IMR-90 (cell line): Measurements from ENCODE around the gene CDH13. TPM values are rescaled to one million over a fixed set of nuclear protein-coding genes. Genes with fewer than 3 reads are reported as not detected.

Experiments used
- ATAC-seq: fragments of 200-7000 bp; cut with Tn5 transposase; 2 replicates; pipeline ENCODE4 v1.9.1; 2020; ENCODE audit warnings: low read depth, mild to moderate bottlenecking, moderate library complexity
- BruUV-seq: library from RNA; stranded (reverse); fragments of 400-500 nt; replicated peaks from 2 replicates; lab custom pipeline; 2021; lab: Mats Ljungman, UMichigan
- CTCF ChIA-PET: fragments of 300-600 bp; formaldehyde crosslinking; extraction: SDS; loops from one replicate; lab custom pipeline; 2021; ENCODE audit warnings: antibody characterized with exemption; lab: Yijun Ruan, JAX
- POLR2A ChIA-PET: fragments of 300-600 bp; sonication (Branson Sonifier 250); formaldehyde crosslinking; loops from one replicate; lab custom pipeline; 2022; ENCODE audit warnings: antibody characterized with exemption; ENCODE audit not compliant: unreplicated experiment; lab: Charles Lee
- DNase-seq: peaks from one replicate; pipeline ENCODE4 v3.0.0; 2013
- H2AFZ ChIP-seq: replicated peaks from 2 replicates; pipeline ENCODE3; 2013; ENCODE audit warnings: low read length, mild to moderate bottlenecking; ENCODE audit not compliant: poor library complexity
- H2AK5ac ChIP-seq: 2 replicates; pipeline ENCODE4 v1.6.1; 2013; ENCODE audit warnings: low read depth, low read length, inconsistent platforms
- H2AK9ac ChIP-seq: replicated peaks from 2 replicates; pipeline ENCODE3; 2013; ENCODE audit warnings: mild to moderate bottlenecking, low read depth, low read length, moderate library complexity; ENCODE audit not compliant: poor library complexity
- H2BK120ac ChIP-seq: 2 replicates; pipeline ENCODE4 v1.6.1; 2013; ENCODE audit warnings: low read depth, low read length, inconsistent platforms
- H2BK15ac ChIP-seq: 3 replicates; pipeline ENCODE4 v1.6.1; 2013; ENCODE audit warnings: low read depth, low read length, inconsistent platforms
- H2BK20ac ChIP-seq: 2 replicates; pipeline ENCODE4 v1.6.1; 2013; ENCODE audit warnings: low read depth, mild to moderate bottlenecking, inconsistent platforms, low read length, moderate library complexity
- H2BK5ac ChIP-seq: 2 replicates; pipeline ENCODE4 v1.6.1; 2013; ENCODE audit warnings: mild to moderate bottlenecking, low read depth, low read length, inconsistent platforms; ENCODE audit not compliant: poor library complexity, severe bottlenecking
- H3K14ac ChIP-seq: replicated peaks from 2 replicates; pipeline ENCODE4 v1.6.1; 2013; ENCODE audit warnings: low read depth, low read length, inconsistent platforms
- H3K18ac ChIP-seq: 2 replicates; pipeline ENCODE4 v1.6.1; 2013; ENCODE audit warnings: low read depth, low read length, control low read depth
- H3K23ac ChIP-seq: 2 replicates; pipeline ENCODE4 v1.6.1; 2013; ENCODE audit warnings: low read depth, low read length, inconsistent platforms
- H3K27ac ChIP-seq: 2 replicates; pipeline ENCODE4 v1.5.1; 2013; ENCODE audit warnings: mild to moderate bottlenecking, control low read depth, low read length; ENCODE audit not compliant: insufficient read depth
- H3K27me3 ChIP-seq: 2 replicates; pipeline ENCODE4 v1.6.1; 2013; ENCODE audit warnings: low read length; ENCODE audit not compliant: control insufficient read depth, insufficient read depth
- H3K36me3 ChIP-seq: 2 replicates; pipeline ENCODE4 v1.6.1; 2013; ENCODE audit warnings: low read length, mixed read lengths; ENCODE audit not compliant: control insufficient read depth, insufficient read depth
- H3K4ac ChIP-seq: 2 replicates; pipeline ENCODE4 v1.6.1; 2013; ENCODE audit warnings: low read depth, low read length, inconsistent platforms
- H3K4me1 ChIP-seq: 2 replicates; pipeline ENCODE4 v1.6.1; 2013; ENCODE audit warnings: low read length, mixed read lengths; ENCODE audit not compliant: control insufficient read depth, insufficient read depth
- H3K4me2 ChIP-seq: 2 replicates; pipeline ENCODE4 v1.6.1; 2013; ENCODE audit warnings: low read depth, mild to moderate bottlenecking, control low read depth, low read length, moderate library complexity
- H3K4me3 ChIP-seq: 2 replicates; pipeline ENCODE4 v1.5.1; 2013; ENCODE audit warnings: low read depth, mild to moderate bottlenecking, control low read depth, low read length, moderate library complexity; ENCODE audit not compliant: insufficient read depth
- H3K56ac ChIP-seq: 2 replicates; pipeline ENCODE4 v1.6.1; 2013; ENCODE audit warnings: low read length, inconsistent platforms; ENCODE audit not compliant: insufficient read depth; ENCODE audit errors: extremely low read depth
- H3K79me1 ChIP-seq, 2 experiments: 2 replicates each; pipeline ENCODE4 v1.6.1; 2013; ENCODE audit warnings: low read length in 2 of 2, inconsistent platforms in 1 of 2, low read depth in 1 of 2
- H3K9ac ChIP-seq: 2 replicates; pipeline ENCODE4 v1.6.1; 2013; ENCODE audit warnings: low read depth, low read length, control low read depth
- H3K9me1 ChIP-seq: 2 replicates; pipeline ENCODE4 v1.6.1; 2013; ENCODE audit warnings: low read length, inconsistent platforms; ENCODE audit not compliant: insufficient read depth
- H3K9me3 ChIP-seq: 2 replicates; pipeline ENCODE4 v1.6.1; 2013; ENCODE audit warnings: low read length; ENCODE audit not compliant: control insufficient read depth, insufficient read depth
- H4K20me1 ChIP-seq: 2 replicates; pipeline ENCODE4 v1.6.1; 2013; ENCODE audit warnings: low read length, inconsistent platforms; ENCODE audit not compliant: insufficient read depth
- H4K5ac ChIP-seq: 2 replicates; pipeline ENCODE4 v1.6.1; 2013; ENCODE audit warnings: mild to moderate bottlenecking, low read depth, low read length, control low read depth
- H4K8ac ChIP-seq, 2 experiments: 2 replicates each; pipeline ENCODE4 v1.6.1; 2013; ENCODE audit warnings: low read depth in 2 of 2, low read length in 2 of 2, control low read depth in 1 of 2, inconsistent platforms in 1 of 2
- H4K91ac ChIP-seq: 2 replicates; pipeline ENCODE4 v1.6.1; 2013; ENCODE audit warnings: low read depth, low read length, inconsistent platforms; ENCODE audit not compliant: insufficient read depth
- CEBPB ChIP-seq: IDR thresholded peaks from 2 replicates; pipeline ENCODE4 v1.6.1; 2012; ENCODE audit warnings: low read depth, low read length, improper control_type of control experiment
- RAD21 ChIP-seq: IDR thresholded peaks from 2 replicates; pipeline ENCODE4 v1.6.1; 2012; ENCODE audit warnings: low read length, improper control_type of control experiment
- WGBS, 2 experiments: methylation state at CpG; one replicate each; pipeline versions ENCODE4 v1.1.5 to v1.1.7; 2013; ENCODE audit warnings: missing lambda C conversion rate in 2 of 2; ENCODE audit not compliant: insufficient read length in 1 of 2; ENCODE audit errors: extremely low coverage in 2 of 2; 5-methylcytosine and 5-hydroxymethylcytosine counted together
- dilution Hi-C: fragments of 300-500 bp; cut with HindIII; formaldehyde crosslinking; loops from one replicate; pipeline ENCODE4 v1.14.3; 2018; ENCODE audit warnings: low sequenced_read_pairs; ENCODE audit not compliant: unreplicated experiment
- in situ Hi-C: fragments of 300-500 bp; cut with MboI; formaldehyde crosslinking; loops from 3 replicates; pipeline ENCODE4 v1.14.3; 2019; ENCODE audit warnings: low sequenced_read_pairs, inconsistent platforms, mixed read lengths
- intact Hi-C: fragments of 100-400 bp; cut with micrococcal nuclease; formaldehyde crosslinking; loops from 2 replicates; pipeline ENCODE4 v1.10.0; 2022
- polyA plus RNA-seq, 3 experiments: library from polyadenylated mRNA; depleted of rRNA; stranded (reverse); fragments of >200 nt; gene quantifications; 2 replicates each; pipeline ENCODE4 v1.2.3, GENCODE V29; 2012; ENCODE audit warnings: low replicate concordance in 1 of 3
- total RNA-seq: library from RNA; depleted of rRNA; stranded (reverse); fragments of >200 nt; gene quantifications from 2 replicates; pipeline ENCODE4 v1.2.3, GENCODE V29; 2012

Gene CDH13
- total and polyA plus RNA-seq, 2 of the 4 experiments (the other 2 are of a cell fraction): 61.6 to 74.7 TPM

GRCh38 chr16:83792391-83792790 is 1165.6 kb downstream of the CDH13 start:
- Histone ChIP-seq H3K4ac (no peak overlapping the region), H4K91ac (no peak overlapping the region), H2AK5ac (no peak overlapping the region), H3K9me3 (no peaks in the 10 kb centered on the region), H4K20me1 (no peaks in the 10 kb centered on the region), H2BK5ac (no peak overlapping the region), H3K79me1 (no peaks in the 10 kb centered on the region), H2BK20ac (no peak overlapping the region), H3K23ac (no peak overlapping the region), H4K8ac (no peak overlapping the region), H3K9ac (no peak overlapping the region), H3K36me3 (no peaks in the 10 kb centered on the region), H2AFZ (no peak overlapping the region), H3K27me3 (no peaks in the 10 kb centered on the region), H3K4me3 (no peak overlapping the region), H3K4me1 (no peaks in the 10 kb centered on the region), H2AK9ac (no peak overlapping the region), H4K5ac (no peak overlapping the region), H3K18ac (no peak overlapping the region), H3K27ac (no peak overlapping the region), H3K4me2 (no peak overlapping the region), H3K14ac (no peak overlapping the region), H2BK120ac (no peak overlapping the region), H2BK15ac (no peak overlapping the region), H3K56ac (no peak overlapping the region), H3K9me1 (no peaks in the 10 kb centered on the region)
- DNase-seq (no peak), ATAC-seq (no peak)
- no CpG with 5 or more reads among the region's 2 CpGs for WGBS, 2 experiments
- POLR2A ChIA-PET: no interaction called here
- TF ChIP-seq RAD21 (no peak), CEBPB (no peak)
- CTCF ChIA-PET: no interaction called here
- in situ Hi-C loops: no loop called here
- no TSS peak for BruUV-seq
- dilution Hi-C loops: no loop called here
- intact Hi-C loops: no loop called here
